ENCODE data around the gene ZNF318. TPM values are rescaled to one million over a fixed set of nuclear protein-coding genes. Genes with fewer than 3 reads are reported as not detected.

Gene ZNF318
- total RNA-seq, 1 donor: 22.9 TPM

GRCh38 chr6:43292341-43292740 is 77.1 kb downstream of the ZNF318 start:
- no peaks in the 10 kb centered on the region for H3K4me1 ChIP-seq (ENCODE audit: insufficient read depth, low read length)
- no peak overlapping the region for H3K4me3 ChIP-seq (ENCODE audit: low read length)
- no peaks in the 10 kb centered on the region for H3K9me3 ChIP-seq (ENCODE audit: low read depth, low read length)
- H3K27me3 ChIP-seq (ENCODE audit: insufficient read depth, low read length): no peaks in the 10 kb centered on the region

GRCh38 chr6:43291708-43292107 is 77.7 kb downstream of the ZNF318 start:
- Histone ChIP-seq H3K4me1 (ENCODE audit: insufficient read depth, low read length) (no peaks in the 10 kb centered on the region), H3K4me3 (ENCODE audit: low read length) (no peak overlapping the region)

GRCh38 chr6:43290905-43291355 is 78.5 kb downstream of the ZNF318 start:
- H3K9me3 ChIP-seq (ENCODE audit: low read depth, low read length): no peaks in the 10 kb centered on the region
- no peak overlapping the region for H3K4me3 ChIP-seq (ENCODE audit: low read length)
- H3K27me3 ChIP-seq (ENCODE audit: insufficient read depth, low read length): no peaks in the 10 kb centered on the region
- H3K4me1 ChIP-seq (ENCODE audit: insufficient read depth, low read length): no peaks in the 10 kb centered on the region

More at GRCh38 chr6:43291708-43292107, 77.7 kb downstream of the ZNF318 start:
- H3K9me3 ChIP-seq (ENCODE audit: low read depth, low read length): no peaks in the 10 kb centered on the region
- no peaks in the 10 kb centered on the region for H3K27me3 ChIP-seq (ENCODE audit: insufficient read depth, low read length)

GRCh38 chr6:43290339-43290904 is 79.0 kb downstream of the ZNF318 start:
- no peaks in the 10 kb centered on the region for H3K4me1 ChIP-seq (ENCODE audit: insufficient read depth, low read length)
- H3K27me3 ChIP-seq (ENCODE audit: insufficient read depth, low read length): peaks cover 5% of the 10 kb centered on the region
- H3K9me3 ChIP-seq (ENCODE audit: low read depth, low read length): no peaks in the 10 kb centered on the region
- H3K4me3 ChIP-seq (ENCODE audit: low read length): no peak overlapping the region

- Histone ChIP-seq H3K27me3 (ENCODE audit: insufficient read depth, low read length) (peaks cover 5% of the 10 kb centered on the region), H3K4me3 (ENCODE audit: low read length) (no peak overlapping the region), H3K4me1 (ENCODE audit: insufficient read depth, low read length) (no peaks in the 10 kb centered on the region), H3K9me3 (ENCODE audit: low read depth, low read length) (no peaks in the 10 kb centered on the region)
These were observed 81.4 kb downstream of the ZNF318 start for GRCh38 chr6:43287717-43288679.

GRCh38 chr6:43286980-43287716 is 82.3 kb downstream of the ZNF318 start:
- peaks cover 5% of the 10 kb centered on the region for H3K27me3 ChIP-seq (ENCODE audit: insufficient read depth, low read length)
- no peaks in the 10 kb centered on the region for H3K9me3 ChIP-seq (ENCODE audit: low read depth, low read length)
- no peaks in the 10 kb centered on the region for H3K4me1 ChIP-seq (ENCODE audit: insufficient read depth, low read length)
- H3K4me3 ChIP-seq (ENCODE audit: low read length): no peak overlapping the region

- Histone ChIP-seq H3K4me1 (ENCODE audit: insufficient read depth, low read length) (no peaks in the 10 kb centered on the region), H3K27me3 (ENCODE audit: insufficient read depth, low read length) (peaks cover 5% of the 10 kb centered on the region), H3K9me3 (ENCODE audit: low read depth, low read length) (no peaks in the 10 kb centered on the region), H3K4me3 (ENCODE audit: low read length) (no peak overlapping the region)
These were observed 82.9 kb downstream of the ZNF318 start for GRCh38 chr6:43286456-43286979.

Other genes with a start within 250 kb of the ZNF318 start
- gene SRF, start 198.4 kb downstream of the ZNF318 start, total RNA-seq: 17.0 TPM
- gene CUL9, start 187.5 kb downstream of the ZNF318 start, total RNA-seq: 24.2 TPM
- 14.7 TPM for gene DNPH1, start 140.2 kb downstream of the ZNF318 start, total RNA-seq
- under 0.01 TPM for gene TTBK1, start 126.2 kb downstream of the ZNF318 start, total RNA-seq
- gene SLC22A7, start 71.4 kb downstream of the ZNF318 start, total RNA-seq: not detected
- 0.84 TPM for gene CRIP3, start 60.8 kb downstream of the ZNF318 start, total RNA-seq
- 12.3 TPM for gene ABCC10, start 57.9 kb upstream of the ZNF318 start, total RNA-seq
- gene DLK2, start 85.9 kb upstream of the ZNF318 start, total RNA-seq: 0.31 TPM
- 9.0 TPM for gene TJAP1, start 107.9 kb upstream of the ZNF318 start, total RNA-seq
- gene LRRC73, start 140.7 kb upstream of the ZNF318 start, total RNA-seq: not detected
- gene YIPF3, start 147.3 kb upstream of the ZNF318 start, total RNA-seq: 29.4 TPM
- 22.7 TPM for gene POLR1C, start 147.4 kb upstream of the ZNF318 start, total RNA-seq
- 17.3 TPM for gene XPO5, start 206.4 kb upstream of the ZNF318 start, total RNA-seq
- 2.7 TPM for gene POLH, start 206.5 kb upstream of the ZNF318 start, total RNA-seq